Mesendoderm (in vitro differentiated cells): ENCODE results near the gene MAPKAPK3.
A peak's percentile ranks its signal among the peaks of the same experiment; 100 is the strongest.

Source experiments
- DNase-seq: peaks from one replicate; pipeline ENCODE4 v3.0.0; 2013
- H2AK5ac ChIP-seq: 2 replicates; pipeline ENCODE4 v1.6.1; 2013; ENCODE audit warnings: low read length, inconsistent platforms
- H2BK120ac ChIP-seq: 2 replicates; pipeline ENCODE4 v1.6.1; 2013; ENCODE audit warnings: low read depth, mild to moderate bottlenecking, low read length, moderate library complexity, mixed read lengths
- H2BK15ac ChIP-seq: replicated peaks from 2 replicates; pipeline ENCODE4 v1.6.1; 2013; ENCODE audit warnings: low read depth, mild to moderate bottlenecking, moderate library complexity
- H2BK5ac ChIP-seq: 2 replicates; pipeline ENCODE4 v1.6.1; 2013; ENCODE audit warnings: low read length, inconsistent platforms
- H3K18ac ChIP-seq: 2 replicates; pipeline ENCODE4 v1.6.1; 2013; ENCODE audit warnings: mild to moderate bottlenecking, low read length, mixed read lengths
- H3K23ac ChIP-seq: one replicate; pipeline ENCODE4 v1.6.1; 2013; ENCODE audit warnings: low read length
- H3K27ac ChIP-seq: 2 replicates; pipeline ENCODE4 v1.5.1; 2013; ENCODE audit warnings: low read depth, mild to moderate bottlenecking, inconsistent platforms, low read length, moderate library complexity
- H3K27me3 ChIP-seq: 2 replicates; pipeline ENCODE4 v1.6.1; 2013; ENCODE audit warnings: low read length, control low read depth, mild to moderate bottlenecking, inconsistent platforms; ENCODE audit not compliant: insufficient read depth, poor library complexity
- H3K36me3 ChIP-seq: 2 replicates; pipeline ENCODE4 v1.6.1; 2013; ENCODE audit warnings: low read length, inconsistent platforms; ENCODE audit not compliant: control insufficient read depth, insufficient read depth
- H3K4ac ChIP-seq: one replicate; pipeline ENCODE4 v1.6.1; 2013; ENCODE audit warnings: low read depth, mild to moderate bottlenecking, low read length, moderate library complexity
- H3K4me1 ChIP-seq: 2 replicates; pipeline ENCODE4 v1.6.1; 2013; ENCODE audit warnings: low read depth, low read length, inconsistent platforms; ENCODE audit not compliant: control insufficient read depth
- H3K4me2 ChIP-seq: 2 replicates; pipeline ENCODE4 v1.6.1; 2013; ENCODE audit warnings: low read length
- H3K4me3 ChIP-seq: 2 replicates; pipeline ENCODE4 v1.5.1; 2013; ENCODE audit warnings: mild to moderate bottlenecking, low read length
- H3K56ac ChIP-seq: one replicate; pipeline ENCODE4 v1.6.1; 2013; ENCODE audit warnings: low read length
- H3K79me1 ChIP-seq: 2 replicates; pipeline ENCODE4 v1.6.1; 2013; ENCODE audit warnings: low read length, inconsistent platforms
- H3K79me2 ChIP-seq: 2 replicates; pipeline ENCODE4 v1.6.1; 2013; ENCODE audit warnings: mild to moderate bottlenecking, low read length; ENCODE audit not compliant: control insufficient read depth, insufficient read depth
- H3K9ac ChIP-seq: 2 replicates; pipeline ENCODE4 v1.6.1; 2013; ENCODE audit warnings: low read length, inconsistent platforms
- H4K5ac ChIP-seq: one replicate; pipeline ENCODE4 v1.6.1; 2013; ENCODE audit warnings: low read length
- H4K8ac ChIP-seq: one replicate; pipeline ENCODE4 v1.6.1; 2013; ENCODE audit warnings: low read depth, mild to moderate bottlenecking, control low read depth, low read length, moderate library complexity
- WGBS: extraction: QIAGEN DNeasy Blood & Tissue Kit; methylation state at CpG from one replicate; pipeline ENCODE4 v1.1.7; 2013; ENCODE audit warnings: low lambda C conversion rate, missing lambda C conversion rate; ENCODE audit not compliant: insufficient coverage; ENCODE audit errors: extremely low coverage; 5-methylcytosine and 5-hydroxymethylcytosine counted together

MAPKAPK3 gene

DNA sequence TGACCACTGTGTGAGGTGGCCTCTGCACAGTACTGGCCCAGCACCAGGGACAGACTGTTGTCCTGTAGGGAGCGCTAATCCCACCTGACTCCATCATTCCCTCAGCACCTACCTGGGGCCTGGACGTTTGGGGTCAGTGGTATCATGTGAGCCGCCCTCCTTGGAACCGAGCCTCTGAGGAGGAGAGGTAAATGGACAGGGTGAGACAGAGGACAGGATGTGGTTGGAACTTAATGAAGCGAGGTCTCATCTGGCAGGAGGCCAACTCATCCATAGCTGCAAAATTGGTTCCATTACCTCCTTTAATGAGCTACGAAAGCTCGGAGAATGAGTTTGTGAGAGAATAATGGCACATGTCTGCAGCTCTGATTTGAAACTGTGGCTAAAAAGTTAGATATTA, 13.9 kb downstream of the MAPKAPK3 start:
- no peaks in the 10 kb centered on the region for H3K36me3 ChIP-seq
- H3K18ac ChIP-seq = no peak overlapping the region
- no CpG with 5 or more reads among the region's 7 CpGs for WGBS
- no peak overlapping the region for H3K23ac ChIP-seq
- no peak overlapping the region for H3K27ac ChIP-seq
- no peak overlapping the region for H3K4ac ChIP-seq
- peaks cover 11% of the 10 kb centered on the region for H3K79me1 ChIP-seq
- H2BK120ac ChIP-seq = no peak overlapping the region
- H4K5ac ChIP-seq = no peak overlapping the region
- H3K27me3 ChIP-seq = no peaks in the 10 kb centered on the region
- no peak overlapping the region for H2AK5ac ChIP-seq
- H3K4me1 ChIP-seq = no peaks in the 10 kb centered on the region
- no peak overlapping the region for H2BK15ac ChIP-seq
- no peak for DNase-seq
- H3K9ac ChIP-seq = no peak overlapping the region
- H3K4me2 ChIP-seq = no peak overlapping the region
- no peak overlapping the region for H3K4me3 ChIP-seq
- no peak overlapping the region for H4K8ac ChIP-seq
- H3K56ac ChIP-seq = no peak overlapping the region
- H3K79me2 ChIP-seq = no peaks in the 10 kb centered on the region
- H2BK5ac ChIP-seq = no peak overlapping the region

DNA sequence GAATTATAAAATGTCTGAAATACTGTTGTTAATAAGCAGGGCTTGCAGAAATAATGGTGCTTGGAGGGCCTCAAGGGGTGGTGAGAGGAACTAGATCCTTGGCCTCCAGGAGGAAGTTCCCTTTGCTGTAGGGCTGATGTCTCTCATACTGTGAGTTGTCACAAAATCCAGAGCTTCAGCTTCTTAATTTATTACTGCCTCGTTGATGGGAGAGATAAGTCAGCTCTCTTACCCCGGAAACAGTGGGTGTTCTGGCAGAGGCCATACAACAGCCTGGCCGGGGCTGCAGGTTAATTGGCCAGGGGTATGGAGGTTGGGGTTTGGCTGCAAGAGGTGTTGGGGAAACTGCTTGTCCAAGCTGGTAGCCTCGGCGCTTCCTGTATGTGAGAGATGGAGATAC, 15.5 kb downstream of the MAPKAPK3 start:
- H3K79me1 ChIP-seq = peaks cover 11% of the 10 kb centered on the region
- no peak overlapping the region for H3K56ac ChIP-seq
- H3K4me2 ChIP-seq = no peak overlapping the region
- H4K8ac ChIP-seq = no peak overlapping the region
- WGBS = no CpG with 5 or more reads among the region's 5 CpGs
- no peak overlapping the region for H3K9ac ChIP-seq
- no peaks in the 10 kb centered on the region for H3K79me2 ChIP-seq
- no peak overlapping the region for H2BK15ac ChIP-seq
- H3K18ac ChIP-seq = no peak overlapping the region
- no peak overlapping the region for H3K27ac ChIP-seq
- no peak overlapping the region for H3K4ac ChIP-seq
- H3K23ac ChIP-seq = no peak overlapping the region
- no peak for DNase-seq
- H3K4me3 ChIP-seq = no peak overlapping the region
- H3K36me3 ChIP-seq = no peaks in the 10 kb centered on the region
- no peaks in the 10 kb centered on the region for H3K27me3 ChIP-seq
- H2BK120ac ChIP-seq = no peak overlapping the region
- no peak overlapping the region for H2BK5ac ChIP-seq
- H4K5ac ChIP-seq = no peak overlapping the region
- H2AK5ac ChIP-seq = no peak overlapping the region
- H3K4me1 ChIP-seq = peaks cover 1% of the 10 kb centered on the region

DNA sequence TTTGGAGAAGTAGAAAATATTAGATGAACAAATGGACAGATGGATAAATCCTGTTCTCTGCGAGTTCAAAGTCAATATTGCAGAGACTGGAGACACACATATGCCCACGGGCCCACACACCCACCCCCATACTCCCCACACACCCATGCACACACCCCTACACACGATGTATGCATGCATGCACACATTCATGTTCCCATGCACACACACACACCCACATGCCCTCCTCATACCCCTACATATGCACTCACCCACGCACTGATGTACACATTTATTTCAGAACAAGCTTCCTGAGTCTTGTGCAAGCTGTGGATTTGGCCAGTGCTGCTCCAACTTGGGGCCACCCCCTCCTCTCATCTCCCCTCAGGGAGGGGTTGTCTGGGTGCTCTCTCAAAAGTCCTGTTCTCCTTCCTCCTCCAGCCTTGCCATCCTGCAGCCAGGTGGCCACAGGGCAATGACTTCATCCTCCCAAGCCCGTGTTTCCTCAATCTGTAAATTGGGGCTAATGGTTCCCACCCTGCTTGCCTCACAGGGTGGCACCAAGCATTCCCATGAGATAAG, 16.4 kb downstream of the MAPKAPK3 start:
- no peak overlapping the region for H3K18ac ChIP-seq
- H3K36me3 ChIP-seq = no peaks in the 10 kb centered on the region
- H2AK5ac ChIP-seq = no peak overlapping the region
- H3K4ac ChIP-seq = no peak overlapping the region
- no peak for DNase-seq
- H3K79me2 ChIP-seq = no peaks in the 10 kb centered on the region
- H3K4me1 ChIP-seq = peaks cover 1% of the 10 kb centered on the region
- H2BK5ac ChIP-seq = no peak overlapping the region
- no peak overlapping the region for H3K4me2 ChIP-seq
- H2BK15ac ChIP-seq = no peak overlapping the region
- no peak overlapping the region for H3K4me3 ChIP-seq
- no peak overlapping the region for H4K8ac ChIP-seq
- H3K27me3 ChIP-seq = no peaks in the 10 kb centered on the region
- H3K79me1 ChIP-seq = peaks cover 9% of the 10 kb centered on the region
- no peak overlapping the region for H2BK120ac ChIP-seq
- H3K56ac ChIP-seq = no peak overlapping the region
- no peak overlapping the region for H3K23ac ChIP-seq
- no CpG with 5 or more reads among the region's 5 CpGs for WGBS
- H4K5ac ChIP-seq = no peak overlapping the region
- no peak overlapping the region for H3K9ac ChIP-seq
- no peak overlapping the region for H3K27ac ChIP-seq

DNA sequence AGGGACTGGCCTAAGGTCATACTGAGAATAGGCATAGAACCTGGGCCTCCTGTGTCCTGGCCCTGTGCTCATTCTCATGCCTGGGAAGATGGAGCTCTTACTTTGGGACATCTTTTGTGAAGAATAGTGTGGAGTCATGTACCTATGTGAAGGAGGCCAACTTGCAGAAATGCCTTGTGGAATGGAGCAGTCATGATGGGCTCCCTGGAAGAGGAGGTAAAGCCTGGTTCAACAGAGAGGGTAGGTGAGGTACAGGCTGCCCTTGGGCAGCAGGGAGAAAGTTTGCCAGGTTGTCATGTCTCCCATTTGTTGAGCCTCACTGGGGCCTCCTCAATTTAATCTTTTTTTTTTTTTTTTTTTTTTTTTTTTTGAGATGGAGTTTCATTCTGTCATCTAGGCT, 18.1 kb downstream of the MAPKAPK3 start:
- Histone ChIP-seq H3K9ac (no peak overlapping the region), H3K18ac (no peak overlapping the region), H3K4ac (no peak overlapping the region), H4K8ac (no peak overlapping the region), H3K27ac (no peak overlapping the region), H3K23ac (no peak overlapping the region), H3K56ac (no peak overlapping the region), H3K79me1 (peaks cover 8% of the 10 kb centered on the region), H3K4me3 (no peak overlapping the region), H2BK15ac (no peak overlapping the region), H3K4me2 (no peak overlapping the region), H2BK5ac (no peak overlapping the region), H3K27me3 (no peaks in the 10 kb centered on the region), H2BK120ac (no peak overlapping the region), H3K4me1 (peaks cover 4% of the 10 kb centered on the region), H4K5ac (no peak overlapping the region), H3K79me2 (no peaks in the 10 kb centered on the region), H3K36me3 (no peaks in the 10 kb centered on the region), H2AK5ac (no peak overlapping the region)
- no peak for DNase-seq

DNA sequence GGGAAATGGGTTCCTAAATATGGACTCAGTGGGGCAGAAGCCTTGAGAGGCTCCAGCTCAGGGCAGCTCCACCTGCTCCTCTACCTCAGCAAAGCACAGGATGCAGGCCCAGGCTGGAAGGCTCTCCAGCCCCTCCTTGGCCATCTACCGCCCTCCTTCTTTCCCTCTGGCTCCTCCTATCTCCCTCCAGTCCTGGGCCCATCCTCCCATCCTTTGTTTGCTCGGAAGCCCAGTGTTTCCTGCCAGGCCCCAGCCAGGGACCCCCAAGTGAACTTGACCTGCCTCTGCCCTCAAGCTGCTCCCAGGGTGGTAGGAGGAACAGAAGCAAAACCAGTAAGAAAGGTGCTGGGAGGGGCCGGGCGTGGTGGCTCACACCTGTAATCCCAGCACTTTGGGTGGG, 20.1 kb downstream of the MAPKAPK3 start:
- Histone ChIP-seq H3K4me1 (peaks cover 4% of the 10 kb centered on the region), H3K27me3 (no peaks in the 10 kb centered on the region), H3K79me1 (peaks cover 5% of the 10 kb centered on the region), H4K5ac (no peak overlapping the region), H3K23ac (no peak overlapping the region), H2BK120ac (no peak overlapping the region), H3K9ac (no peak overlapping the region), H3K4ac (no peak overlapping the region), H3K36me3 (no peaks in the 10 kb centered on the region), H4K8ac (no peak overlapping the region), H3K4me3 (no peak overlapping the region), H3K79me2 (no peaks in the 10 kb centered on the region), H3K56ac (no peak overlapping the region), H2AK5ac (no peak overlapping the region), H2BK15ac (no peak overlapping the region), H3K27ac (no peak overlapping the region), H2BK5ac (no peak overlapping the region), H3K18ac (no peak overlapping the region), H3K4me2 (no peak overlapping the region)
- WGBS = no CpG with 5 or more reads among the region's 4 CpGs
- DNase-seq = peak; percentile 64

DNA sequence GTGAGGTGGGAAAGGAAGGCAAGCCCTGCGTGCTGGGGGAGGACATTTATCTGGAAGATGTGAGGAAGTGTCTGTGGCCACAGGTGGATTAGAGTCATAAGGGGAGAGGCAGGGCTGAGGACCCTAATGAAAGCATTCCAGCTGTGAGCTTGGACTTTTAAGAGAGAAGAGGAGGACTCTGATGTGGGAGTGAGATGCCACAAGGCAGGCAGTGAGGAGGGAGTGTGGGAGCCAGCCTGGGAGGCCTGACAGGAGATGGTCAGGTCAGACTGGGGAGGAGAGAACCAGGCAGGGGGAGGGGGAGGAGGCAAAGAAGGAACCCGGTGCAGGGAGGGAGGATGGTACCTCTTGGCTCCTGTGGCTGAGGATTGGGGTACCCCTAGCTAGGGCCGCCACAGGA, 21.0 kb downstream of the MAPKAPK3 start:
- Histone ChIP-seq H3K4me1 (peaks cover 4% of the 10 kb centered on the region), H3K56ac (no peak overlapping the region), H3K4me3 (no peak overlapping the region), H4K5ac (no peak overlapping the region), H2BK5ac (no peak overlapping the region), H2AK5ac (no peak overlapping the region), H3K36me3 (no peaks in the 10 kb centered on the region), H2BK15ac (no peak overlapping the region), H4K8ac (no peak overlapping the region), H3K27me3 (no peaks in the 10 kb centered on the region), H3K9ac (no peak overlapping the region), H2BK120ac (no peak overlapping the region), H3K79me2 (no peaks in the 10 kb centered on the region), H3K4ac (no peak overlapping the region), H3K4me2 (no peak overlapping the region), H3K23ac (no peak overlapping the region), H3K27ac (no peak overlapping the region), H3K79me1 (peaks cover 5% of the 10 kb centered on the region), H3K18ac (no peak overlapping the region)
- no CpG with 5 or more reads among the region's 3 CpGs for WGBS
- DNase-seq = no peak
